Stomach (tissue), 4 donors: ENCODE data around the gene KRTAP5-4.
"Not testable (repeated sequence)": the region's sequence is repeated elsewhere in the genome, so short reads cannot be mapped to it uniquely, and the experiment has no call there.

ENCODE experiments used
- POLR2A ChIP-seq, 4 donors: fragments of 450-650 bp; IDR thresholded peaks; one replicate each; pipeline ENCODE4 v1.6.1; 2016; ENCODE audit warnings: antibody characterized with exemption in 4 of 4, control low read depth in 2 of 4, mild to moderate bottlenecking in 1 of 4, moderate library complexity in 1 of 4
- POLR2AphosphoS5 ChIP-seq, 3 donors: sonication (generic); formaldehyde crosslinking; IDR thresholded peaks; one replicate each; pipeline ENCODE4 v1.6.1; 2016; ENCODE audit warnings: antibody characterized with exemption in 3 of 3
- TF ChIP-seq, protein P1 (sequence below), 7 experiments: fragments of 450-650 bp in 4 of 7; fragments of 200-600 bp in 3 of 7; sonication (generic) in 3 of 7; IDR thresholded peaks; one replicate each; pipeline ENCODE4 v1.5.1; 2016 to 2019; ENCODE audit warnings: antibody characterized with exemption in 7 of 7, control low read depth in 2 of 7, mild to moderate bottlenecking in 1 of 7

DNA sequence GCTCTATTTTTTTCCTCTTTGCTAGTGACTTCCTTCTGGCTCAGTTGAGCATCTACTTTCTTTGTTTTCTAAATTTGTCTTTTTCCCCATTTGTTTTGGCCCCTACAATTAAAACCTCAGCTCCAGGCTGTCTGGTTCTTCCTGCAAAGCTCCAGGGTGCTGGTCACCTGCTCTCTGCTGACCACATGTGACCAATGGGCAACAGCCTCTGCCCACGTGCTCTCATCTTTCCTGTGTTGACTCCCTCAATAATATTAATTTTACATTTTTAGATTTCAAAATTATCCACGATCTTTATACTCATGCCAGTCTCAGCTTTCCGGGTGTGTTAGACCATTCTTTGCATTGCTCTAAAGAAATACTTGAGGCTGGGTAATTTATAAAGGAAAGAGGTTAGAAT is 23.5 kb downstream of the KRTAP5-4 start:
- TF ChIP-seq POLR2A, POLR2AphosphoS5 (IDR thresholded peaks at IDR 0.05): not testable (repeated sequence)
- TF ChIP-seq, protein P1, sequence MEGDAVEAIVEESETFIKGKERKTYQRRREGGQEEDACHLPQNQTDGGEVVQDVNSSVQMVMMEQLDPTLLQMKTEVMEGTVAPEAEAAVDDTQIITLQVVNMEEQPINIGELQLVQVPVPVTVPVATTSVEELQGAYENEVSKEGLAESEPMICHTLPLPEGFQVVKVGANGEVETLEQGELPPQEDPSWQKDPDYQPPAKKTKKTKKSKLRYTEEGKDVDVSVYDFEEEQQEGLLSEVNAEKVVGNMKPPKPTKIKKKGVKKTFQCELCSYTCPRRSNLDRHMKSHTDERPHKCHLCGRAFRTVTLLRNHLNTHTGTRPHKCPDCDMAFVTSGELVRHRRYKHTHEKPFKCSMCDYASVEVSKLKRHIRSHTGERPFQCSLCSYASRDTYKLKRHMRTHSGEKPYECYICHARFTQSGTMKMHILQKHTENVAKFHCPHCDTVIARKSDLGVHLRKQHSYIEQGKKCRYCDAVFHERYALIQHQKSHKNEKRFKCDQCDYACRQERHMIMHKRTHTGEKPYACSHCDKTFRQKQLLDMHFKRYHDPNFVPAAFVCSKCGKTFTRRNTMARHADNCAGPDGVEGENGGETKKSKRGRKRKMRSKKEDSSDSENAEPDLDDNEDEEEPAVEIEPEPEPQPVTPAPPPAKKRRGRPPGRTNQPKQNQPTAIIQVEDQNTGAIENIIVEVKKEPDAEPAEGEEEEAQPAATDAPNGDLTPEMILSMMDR (IDR thresholded peaks at IDR 0.05) = not testable (repeated sequence)
